ENCODE measurements around the gene CSK. TPM values are rescaled to one million over a fixed set of nuclear protein-coding genes. Genes with fewer than 3 reads are reported as not detected.

Gene CSK
- total RNA-seq, 2 experiments from 2014 or later, result 112 to 355 TPM

- Histone ChIP-seq H3K9me2 (ENCODE audit: insufficient read depth, low read length) (no peaks in the 10 kb centered on the region), H3K4me1 (ENCODE audit: insufficient read depth, low read length, poor library complexity, severe bottlenecking) (peaks cover 93% of the 10 kb centered on the region), H3K4me2 (ENCODE audit: low read length) (peak overlapping the region; percentile 92), H3K36me3 (ENCODE audit: insufficient read depth, low read length) (peaks cover 80% of the 10 kb centered on the region), H3K79me2 (ENCODE audit: insufficient read depth, low read depth, low read length) (peaks cover 94% of the 10 kb centered on the region), H4K20me1 (ENCODE audit: insufficient read depth, low read length) (peaks cover 26% of the 10 kb centered on the region; the same call in 1 of the 2 replicates), H3K9me3 (ENCODE audit: low read length) (no peaks in the 10 kb centered on the region), H3K4me3 (ENCODE audit: low read depth, low read length, poor library complexity, severe bottlenecking) (peak overlapping the region; percentile 97), H3K27ac (ENCODE audit: low read depth, low read length, poor library complexity, severe bottlenecking) (peak overlapping the region; percentile 99), H2AFZ (ENCODE audit: low read length) (no peak overlapping the region)
- BruUV-seq (replicated peaks), result TSS peak; percentile 96
- ChIA-PET CTCF (ENCODE audit: unreplicated experiment) (interaction anchor here (0.5 to 2.1 kb wide), 7 partner anchors 9 to 415 kb away, joined by 3 to 40 read pairs (median 5); no protein-coding TSS in a partner anchor), POLR2A (interaction anchor here (0.8 to 11.8 kb wide), 5 partner anchors 9 to 83 kb away, joined by 3 to 221 read pairs (median 9); partner anchors contain the start of gene CSK)
- peak; percentile 54 for DNase-seq (ENCODE audit: low spot score)
- intact Hi-C loops (cut with micrococcal nuclease; ENCODE audit: unreplicated experiment), result loop anchor here (5.0 kb wide), 2 partner anchors 219 to 664 kb away; partner anchors contain the start of gene SIN3A
- no peak for TF ChIP-seq EZH2phosphoT487 (IDR thresholded peaks at IDR 0.05; ENCODE audit: borderline replicate concordance, low read depth, low read length)
- TF ChIP-seq CTCF (conservative IDR thresholded peaks at IDR 0.05; ENCODE audit: low read length), result 0 out of 2 replicates have a peak, but pooled peaks have one; percentile 4
Observed at GRCh38 chr15:74788042-74788682, 6.3 kb downstream of the CSK start.

GRCh38 chr15:74788683-74789151, 6.8 kb downstream of the CSK start:
- Histone ChIP-seq H3K4me1 (ENCODE audit: insufficient read depth, low read length, poor library complexity, severe bottlenecking) (peaks cover 98% of the 10 kb centered on the region), H3K4me2 (ENCODE audit: low read length) (peak overlapping the region; percentile 92), H3K4me3 (ENCODE audit: low read depth, low read length, poor library complexity, severe bottlenecking) (peak overlapping the region; percentile 97), H2AFZ (ENCODE audit: low read length) (no peak overlapping the region), H3K9me2 (ENCODE audit: insufficient read depth, low read length) (no peaks in the 10 kb centered on the region), H3K36me3 (ENCODE audit: insufficient read depth, low read length) (peaks cover 80% of the 10 kb centered on the region), H4K20me1 (ENCODE audit: insufficient read depth, low read length) (peaks cover 30% of the 10 kb centered on the region; the same call in 1 of the 2 replicates), H3K79me2 (ENCODE audit: insufficient read depth, low read depth, low read length) (peaks cover 94% of the 10 kb centered on the region), H3K9me3 (ENCODE audit: low read length) (no peaks in the 10 kb centered on the region), H3K27ac (ENCODE audit: low read depth, low read length, poor library complexity, severe bottlenecking) (peak overlapping the region; percentile 99)
- CTCF ChIA-PET (ENCODE audit: unreplicated experiment), result interaction anchor here (1.1 to 2.1 kb wide), 3 partner anchors 11 to 32 kb away, joined by 5 to 40 read pairs (median 12); no protein-coding TSS in a partner anchor
- BruUV-seq (replicated peaks), result no TSS peak
- peak; percentile 87 for DNase-seq (ENCODE audit: low spot score)
- TF ChIP-seq CTCF (conservative IDR thresholded peaks at IDR 0.05; ENCODE audit: low read length) (no peak), EZH2phosphoT487 (IDR thresholded peaks at IDR 0.05; ENCODE audit: borderline replicate concordance, low read depth, low read length) (no peak)
- POLR2A ChIA-PET, result interaction anchor here (1.9 to 11.8 kb wide), 3 partner anchors 8 to 33 kb away, joined by 9 to 221 read pairs (median 16); partner anchors contain the start of gene CSK
- intact Hi-C loops (cut with micrococcal nuclease; ENCODE audit: unreplicated experiment), result loop anchor here (5.0 kb wide), 2 partner anchors 219 to 664 kb away; partner anchors contain the start of gene SIN3A

Data from OCI-LY7 (cell line).